Liver (tissue), 3 donors: ENCODE results near the gene SETD1B.

Experiments
- EGR1 ChIP-seq, 2 donors: IDR thresholded peaks; 2 replicates each; pipeline ENCODE4 v1.6.1; 2016 to 2018; ENCODE audit warnings: antibody characterized with exemption in 2 of 2, low read depth in 2 of 2
- RAD21 ChIP-seq, 2 donors: IDR thresholded peaks; 2 replicates each; pipeline ENCODE4 v1.6.1; 2016; ENCODE audit warnings: antibody characterized with exemption in 2 of 2, mild to moderate bottlenecking in 2 of 2
- SP1 ChIP-seq: IDR thresholded peaks from 2 replicates; pipeline ENCODE4 v1.6.1; 2018; ENCODE audit warnings: antibody characterized with exemption, mild to moderate bottlenecking
- YY1 ChIP-seq: IDR thresholded peaks from 2 replicates; pipeline ENCODE4 v1.6.1; 2016; ENCODE audit warnings: antibody characterized with exemption, mild to moderate bottlenecking
- TF ChIP-seq, protein P1 (sequence below): fragments of 150-350 bp; IDR thresholded peaks from 2 replicates; pipeline ENCODE4 v1.5.1; 2017; ENCODE audit warnings: improper control_type of control experiment, low read depth, low read length; ENCODE audit not compliant: missing input control
- TF ChIP-seq, protein P2 (sequence below): IDR thresholded peaks from 2 replicates; pipeline ENCODE4 v1.6.1; 2016; ENCODE audit warnings: antibody characterized with exemption
- TF ChIP-seq, protein P3 (sequence below): IDR thresholded peaks from 2 replicates; pipeline ENCODE4 v1.6.1; 2016; ENCODE audit warnings: antibody characterized with exemption
- donor health status: healthy.
- donor health status: healthy.

GRCh38 chr12:121849665-121850064 lies 45.9 kb downstream of the SETD1B start:
- TF ChIP-seq, protein P1, sequence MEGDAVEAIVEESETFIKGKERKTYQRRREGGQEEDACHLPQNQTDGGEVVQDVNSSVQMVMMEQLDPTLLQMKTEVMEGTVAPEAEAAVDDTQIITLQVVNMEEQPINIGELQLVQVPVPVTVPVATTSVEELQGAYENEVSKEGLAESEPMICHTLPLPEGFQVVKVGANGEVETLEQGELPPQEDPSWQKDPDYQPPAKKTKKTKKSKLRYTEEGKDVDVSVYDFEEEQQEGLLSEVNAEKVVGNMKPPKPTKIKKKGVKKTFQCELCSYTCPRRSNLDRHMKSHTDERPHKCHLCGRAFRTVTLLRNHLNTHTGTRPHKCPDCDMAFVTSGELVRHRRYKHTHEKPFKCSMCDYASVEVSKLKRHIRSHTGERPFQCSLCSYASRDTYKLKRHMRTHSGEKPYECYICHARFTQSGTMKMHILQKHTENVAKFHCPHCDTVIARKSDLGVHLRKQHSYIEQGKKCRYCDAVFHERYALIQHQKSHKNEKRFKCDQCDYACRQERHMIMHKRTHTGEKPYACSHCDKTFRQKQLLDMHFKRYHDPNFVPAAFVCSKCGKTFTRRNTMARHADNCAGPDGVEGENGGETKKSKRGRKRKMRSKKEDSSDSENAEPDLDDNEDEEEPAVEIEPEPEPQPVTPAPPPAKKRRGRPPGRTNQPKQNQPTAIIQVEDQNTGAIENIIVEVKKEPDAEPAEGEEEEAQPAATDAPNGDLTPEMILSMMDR, result no peak
- TF ChIP-seq RAD21 (IDR thresholded peaks at IDR 0.05) (no peak), YY1 (no peak), SP1 (no peak), EGR1 (IDR thresholded peaks at IDR 0.05; ENCODE audit: low read depth in 2 of 2) (no peak)
- TF ChIP-seq, protein P2, sequence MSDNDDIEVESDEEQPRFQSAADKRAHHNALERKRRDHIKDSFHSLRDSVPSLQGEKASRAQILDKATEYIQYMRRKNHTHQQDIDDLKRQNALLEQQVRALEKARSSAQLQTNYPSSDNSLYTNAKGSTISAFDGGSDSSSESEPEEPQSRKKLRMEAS, result no peak
- TF ChIP-seq, protein P3, sequence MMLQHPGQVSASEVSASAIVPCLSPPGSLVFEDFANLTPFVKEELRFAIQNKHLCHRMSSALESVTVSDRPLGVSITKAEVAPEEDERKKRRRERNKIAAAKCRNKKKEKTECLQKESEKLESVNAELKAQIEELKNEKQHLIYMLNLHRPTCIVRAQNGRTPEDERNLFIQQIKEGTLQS, result no peak
